Activated CD4-positive, alpha-beta T cell treated with anti-CD3 and anti-CD28 coated beads, Interleukin-10, Interleukin-2, amounts not matched to agents 100 ng/mL and 50 ng/mL, durations not matched to agents 16 hours and 8 hours (primary cell): ENCODE results near the gene DTWD2.
"Not testable (repeated sequence)": the region's sequence is repeated elsewhere in the genome, so short reads cannot be mapped to it uniquely, and the experiment has no call there.

Experiments
- DNase-seq: peaks from one replicate; pipeline ENCODE4 v3.0.0-alpha.2; 2020

Gene DTWD2, protein sequence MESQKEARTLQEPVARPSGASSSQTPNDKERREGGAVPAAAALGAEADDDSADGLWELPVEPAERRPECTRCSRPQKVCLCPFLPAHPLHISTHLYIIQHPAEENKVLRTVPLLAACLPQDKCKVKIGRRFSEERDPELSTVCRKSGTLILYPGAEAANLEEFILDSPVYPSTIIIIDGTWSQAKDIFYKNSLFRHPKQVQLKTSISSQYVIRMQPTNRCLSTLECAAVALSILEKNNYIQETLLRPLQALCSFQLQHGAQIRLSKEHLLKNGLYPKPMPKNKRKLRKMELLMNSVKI

DNA sequence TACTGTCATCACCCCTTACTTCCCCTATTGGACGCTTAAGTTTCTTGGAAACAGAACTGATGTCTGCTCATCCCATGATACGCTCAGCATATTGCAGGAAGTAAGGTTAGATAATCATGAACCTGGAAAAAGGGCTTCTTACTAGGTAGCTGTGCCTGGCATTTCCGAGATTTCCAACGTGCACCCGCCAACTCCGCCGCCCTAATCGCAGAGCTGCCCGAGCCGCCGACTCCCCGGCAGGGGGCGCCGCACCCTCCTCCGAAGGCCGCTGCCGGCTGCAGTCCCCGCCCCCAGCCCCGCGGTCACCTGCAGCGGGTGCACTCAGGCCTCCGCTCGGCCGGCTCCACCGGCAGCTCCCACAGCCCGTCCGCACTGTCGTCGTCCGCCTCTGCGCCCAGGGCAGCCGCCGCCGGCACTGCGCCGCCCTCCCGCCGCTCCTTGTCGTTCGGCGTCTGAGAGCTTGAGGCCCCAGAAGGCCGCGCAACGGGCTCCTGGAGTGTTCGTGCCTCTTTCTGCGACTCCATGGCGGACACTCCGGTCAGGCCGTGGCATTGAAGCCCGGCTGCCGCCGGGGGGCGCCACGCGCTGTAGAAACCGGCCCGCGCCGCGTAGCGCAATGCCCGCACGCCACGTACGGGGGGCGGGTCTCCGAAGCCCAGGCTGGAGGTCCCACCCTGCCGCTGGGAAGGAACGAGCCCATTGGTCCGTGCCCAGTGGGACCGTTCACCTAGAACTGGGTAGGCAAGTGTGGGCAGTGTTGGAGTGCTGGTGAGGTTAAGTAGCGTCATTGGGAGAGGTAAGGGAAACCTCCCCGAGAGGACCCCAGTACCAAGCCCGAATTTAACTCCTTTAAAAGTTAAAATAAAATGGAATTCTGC is at the start of gene DTWD2:
DTWD2 (minus strand) TSS at position 560 of the 878 bp plus-strand sequence; CDS start at position 524, 36 bp downstream.
- DNase-seq: peak; percentile 97

DNA sequence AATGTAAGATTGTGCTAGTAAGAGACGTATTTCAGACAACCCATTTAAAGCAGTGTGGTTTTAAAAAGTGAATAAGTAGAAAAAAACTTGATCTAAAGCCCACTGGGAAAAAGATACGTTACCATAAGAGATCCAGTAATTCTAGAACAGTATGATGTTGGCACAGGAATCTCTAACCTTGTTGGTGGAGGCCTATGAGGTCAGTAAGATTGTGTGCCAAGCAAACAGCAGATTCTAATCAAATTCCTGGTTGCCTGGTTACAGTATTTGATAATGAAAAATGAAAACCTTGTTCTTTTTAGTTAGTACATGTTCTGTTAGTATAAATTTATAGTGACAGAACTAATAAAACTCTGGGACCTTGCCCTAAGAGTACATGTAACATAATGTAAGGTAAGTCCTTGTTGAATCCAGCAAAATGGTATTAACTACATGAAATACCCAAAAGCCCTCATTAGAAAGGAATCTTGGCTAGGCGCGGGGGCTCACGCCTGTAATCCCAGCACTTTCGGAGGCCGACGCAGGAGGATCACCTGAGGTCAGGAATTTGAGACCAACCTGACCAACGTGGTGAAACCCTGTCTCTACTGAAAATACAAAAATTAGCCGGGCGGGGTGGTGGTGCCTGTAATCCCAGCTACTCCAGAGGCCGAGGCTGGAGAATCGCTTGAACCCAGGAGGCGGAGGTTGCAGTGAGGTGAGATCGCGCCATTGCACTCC is 49.3 kb upstream of the DTWD2 start:
- no peak for DNase-seq

DNA sequence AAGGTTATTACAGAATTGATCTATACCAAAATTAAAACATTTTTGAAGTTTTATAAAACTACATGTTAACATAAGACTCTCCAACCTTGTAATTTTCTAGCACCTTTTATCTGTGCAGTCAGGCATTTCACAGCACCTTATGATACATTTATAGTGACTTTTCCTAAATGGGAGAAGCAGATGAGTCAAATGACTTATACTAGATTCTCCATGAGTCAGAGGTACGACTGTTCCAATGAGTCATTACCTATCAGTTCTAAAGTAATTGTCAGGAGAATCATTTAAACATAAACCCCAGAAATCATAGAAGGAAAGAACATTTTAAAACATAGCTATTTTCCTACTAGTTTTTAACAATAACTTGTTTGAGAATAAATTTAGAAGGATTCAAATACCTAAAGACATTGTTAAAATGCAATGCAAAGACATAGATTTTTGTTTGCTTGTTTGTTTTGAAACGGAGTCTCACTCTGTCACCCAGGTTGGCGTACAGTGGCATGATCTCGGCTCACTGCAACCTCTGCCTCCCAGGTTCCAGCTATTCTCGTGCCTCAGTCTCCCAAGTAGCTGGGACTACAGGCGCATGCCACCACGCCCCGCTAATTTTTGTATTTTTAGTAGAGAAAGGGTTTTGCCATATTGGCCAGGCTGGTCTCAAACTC is 47.9 kb upstream of the DTWD2 start:
- DNase-seq: peak; percentile 69

DNA sequence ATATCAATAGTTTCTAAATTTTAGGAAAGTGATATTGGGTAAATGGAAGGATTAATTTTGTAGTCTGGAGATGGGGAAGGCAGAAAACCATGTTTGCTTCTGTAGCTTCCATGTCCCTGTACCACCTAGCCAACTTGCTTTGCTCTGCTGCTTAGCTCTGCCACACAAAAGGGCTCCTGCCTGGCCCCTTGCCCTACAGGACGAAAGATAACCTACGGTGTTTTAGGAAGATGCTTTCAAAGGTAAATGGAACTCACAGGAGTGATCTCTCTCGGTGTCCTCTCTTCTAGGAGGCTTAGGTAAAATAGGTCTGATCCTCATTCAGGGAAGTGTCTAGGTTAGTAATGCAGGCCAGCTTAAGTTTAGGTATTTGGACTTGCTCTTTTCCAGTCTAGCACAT is 44.8 kb upstream of the DTWD2 start:
- no peak for DNase-seq

DNA sequence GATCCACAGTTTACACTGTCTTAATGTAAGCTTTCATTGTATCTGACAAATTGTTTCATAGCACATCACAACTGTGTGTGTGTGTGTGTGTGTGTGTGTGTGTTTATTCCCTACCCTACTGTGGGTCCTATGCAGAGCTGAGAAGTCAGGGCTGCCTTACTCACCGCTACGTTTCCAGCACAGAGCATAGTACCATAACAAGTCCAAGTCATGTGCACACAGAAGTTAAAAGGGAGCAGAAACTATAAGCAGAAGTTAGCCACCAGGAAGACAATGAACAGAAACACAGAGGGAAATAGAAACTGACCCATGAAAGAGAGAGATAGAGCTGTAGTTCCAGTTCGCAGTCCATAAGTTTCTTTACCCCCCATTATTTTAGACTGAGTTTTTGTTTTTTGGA is 44.3 kb upstream of the DTWD2 start:
- DNase-seq: no peak

DNA sequence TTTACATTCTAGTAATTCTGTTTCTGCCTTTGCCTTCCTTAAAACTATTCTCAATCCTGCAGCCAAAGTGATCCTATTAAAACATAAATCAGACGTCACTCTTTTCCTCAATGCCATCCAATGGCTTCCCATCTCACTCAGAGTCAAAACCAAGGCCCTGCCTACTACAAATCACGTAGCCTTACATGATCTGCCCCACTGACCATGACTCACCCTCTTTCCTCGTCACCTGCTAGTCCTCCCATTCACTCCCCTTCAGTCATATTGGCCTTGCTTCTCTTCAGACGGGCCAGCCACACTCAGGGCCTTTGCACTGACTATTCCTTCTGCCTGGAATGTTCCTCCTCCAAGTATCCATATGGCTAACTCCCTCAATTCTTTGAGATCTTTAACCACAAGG is 43.6 kb upstream of the DTWD2 start:
- DNase-seq: peak; percentile 66

DNA sequence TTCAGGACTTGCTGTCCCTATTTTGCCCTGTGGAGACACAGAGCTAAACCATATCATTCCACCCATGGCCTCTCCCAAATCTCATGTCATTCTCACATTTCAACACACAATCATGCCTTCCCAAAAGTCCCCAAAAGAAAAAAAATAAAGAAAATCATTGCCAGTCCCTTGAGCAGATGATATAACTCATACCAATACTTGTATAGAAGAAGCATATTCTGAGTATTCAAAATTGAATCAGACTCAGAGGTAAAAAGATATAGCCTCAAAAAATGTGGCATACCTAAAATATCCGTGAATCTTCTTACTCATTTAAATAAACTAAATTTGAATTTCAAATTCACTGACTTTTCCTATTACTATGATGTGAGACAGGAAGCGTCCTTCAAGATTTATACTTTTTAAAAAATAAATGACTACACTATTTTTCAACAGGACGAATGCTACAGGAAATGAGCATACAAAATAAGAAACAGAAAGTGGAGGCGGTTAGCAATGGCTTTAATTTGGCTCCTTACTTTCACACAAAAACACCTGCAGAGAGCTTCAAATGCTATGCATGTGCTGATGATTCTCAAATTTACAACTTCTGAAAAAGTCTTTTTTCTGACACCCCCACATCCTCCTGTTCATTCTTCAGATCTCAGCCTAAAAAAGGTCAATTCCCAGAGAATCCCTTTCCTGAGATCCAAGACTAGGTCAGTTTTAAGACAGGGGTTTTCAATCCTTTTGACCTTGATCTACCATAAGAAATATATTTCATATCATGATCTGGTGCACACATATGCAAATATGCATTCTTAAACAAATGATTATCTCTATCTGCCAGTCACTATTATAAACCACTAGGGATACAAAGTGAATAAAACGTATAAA is 42.9 kb upstream of the DTWD2 start:
- peak; percentile 73 for DNase-seq

DNA sequence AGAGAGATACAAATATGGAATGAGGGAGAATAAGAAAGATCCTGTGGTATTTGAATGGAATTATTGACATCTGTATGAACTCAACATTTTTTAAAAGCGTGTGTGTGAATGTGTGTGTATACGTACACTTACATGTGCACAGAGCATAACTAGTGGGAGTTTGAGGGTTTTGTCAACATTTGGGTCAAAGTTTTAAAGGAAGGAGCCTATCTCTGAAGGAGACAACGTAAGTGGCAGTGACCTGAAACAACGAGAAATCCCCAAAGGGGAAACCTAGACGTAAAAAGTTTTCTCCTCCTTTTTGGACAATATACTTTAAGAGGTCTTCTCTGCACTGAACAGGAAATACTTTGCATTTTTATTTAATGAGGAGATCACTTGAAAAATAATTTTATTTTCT is 40.2 kb upstream of the DTWD2 start:
- DNase-seq: no peak

DNA sequence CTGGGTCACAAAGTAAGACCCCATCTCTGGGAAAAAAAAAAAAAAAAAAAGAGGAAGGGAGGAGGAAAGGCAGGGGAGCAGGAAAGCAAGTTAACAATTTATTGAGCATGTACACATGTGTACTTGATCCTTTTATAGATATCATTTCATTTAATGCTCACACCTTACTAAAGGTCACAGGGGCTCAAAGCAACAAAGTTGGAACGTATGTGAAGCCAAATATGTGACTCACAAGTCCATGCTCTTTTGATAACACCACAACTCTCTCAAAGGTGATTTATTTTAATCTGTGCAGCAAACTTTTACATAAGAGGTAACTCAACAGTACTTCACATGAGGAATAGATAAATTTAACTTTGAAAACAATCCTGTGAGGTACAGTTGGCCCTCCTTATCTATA is 34.4 kb upstream of the DTWD2 start:
- DNase-seq: no peak

DNA sequence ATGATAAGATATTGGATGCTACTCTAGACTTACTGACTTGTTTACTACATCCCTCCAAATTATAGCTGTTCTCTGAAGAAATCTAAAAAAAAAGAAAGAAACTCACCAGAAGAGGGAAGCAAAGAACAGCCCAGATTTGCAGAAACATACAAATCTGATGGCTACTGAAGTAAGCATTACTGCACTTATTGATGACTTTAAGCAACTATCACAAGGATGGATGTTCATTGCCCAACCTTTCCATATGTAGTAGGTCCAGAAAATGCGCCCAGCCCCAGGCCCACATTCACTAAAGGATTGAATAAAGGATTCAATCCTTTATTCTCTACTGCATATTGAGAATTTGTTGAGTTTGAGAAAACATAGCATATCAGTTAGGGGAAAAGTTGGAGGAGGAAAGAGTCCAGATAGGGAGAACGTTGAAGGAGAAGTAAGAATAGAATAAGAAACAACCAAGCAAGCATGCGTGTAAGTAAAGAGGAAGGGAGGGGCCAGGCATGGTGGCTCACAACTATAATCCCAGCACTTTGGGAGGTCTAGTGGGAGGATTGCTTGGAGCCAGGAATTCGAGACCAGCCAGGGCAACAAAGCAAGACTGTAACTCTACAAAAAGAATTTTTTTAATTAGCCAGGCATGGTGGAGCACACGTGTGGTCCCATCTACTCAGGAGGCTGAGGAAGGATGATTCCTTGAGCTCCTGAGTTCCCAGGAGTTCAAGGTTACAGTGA is 33.8 kb upstream of the DTWD2 start:
- peak; percentile 38 for DNase-seq

DNA sequence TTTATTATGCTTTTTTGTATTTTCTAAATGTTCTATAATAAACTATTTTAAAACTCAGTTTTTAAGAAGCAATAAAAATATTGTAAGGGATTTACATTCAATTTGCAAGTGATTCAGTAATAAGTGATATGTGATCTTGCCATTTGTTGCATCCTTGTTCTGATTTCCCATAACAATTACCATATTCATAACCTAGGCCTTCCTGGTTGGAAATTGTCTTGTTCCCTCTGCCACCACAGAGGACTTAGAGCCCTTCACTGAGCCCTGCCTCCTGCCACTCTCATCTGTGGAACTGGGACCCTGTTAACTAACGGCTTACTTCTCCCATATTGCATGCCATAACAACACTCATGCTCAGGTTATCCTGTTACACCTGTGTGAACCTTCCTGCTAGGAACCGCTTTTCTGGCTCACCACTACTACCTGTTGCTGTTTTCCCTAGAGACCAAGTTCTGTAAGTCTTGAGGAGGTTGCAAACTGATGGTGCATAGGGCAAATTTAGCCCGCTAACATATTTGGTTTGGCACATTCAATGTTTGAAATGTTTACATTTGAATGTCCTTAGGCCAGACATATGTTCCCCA is 32.9 kb upstream of the DTWD2 start:
- no peak for DNase-seq

DNA sequence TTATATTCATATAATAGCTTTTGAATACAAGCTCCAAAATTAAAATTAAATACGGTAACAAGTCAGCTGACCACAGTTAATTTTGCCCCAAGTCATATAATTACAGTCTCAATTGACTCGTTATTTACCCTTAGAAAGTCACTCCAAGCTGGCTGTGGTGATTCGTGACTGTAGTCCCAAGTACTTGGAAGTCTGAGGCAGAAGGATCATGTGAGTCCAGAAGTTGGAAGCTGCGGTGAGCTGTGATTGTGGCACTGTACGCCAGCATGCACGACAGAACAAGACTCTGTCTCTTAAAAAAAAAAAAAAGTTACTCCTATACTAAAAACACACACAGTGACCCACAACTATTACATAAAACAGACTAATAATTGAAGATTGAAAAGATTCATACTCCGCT is 31.6 kb upstream of the DTWD2 start:
- DNase-seq: no peak

DNA sequence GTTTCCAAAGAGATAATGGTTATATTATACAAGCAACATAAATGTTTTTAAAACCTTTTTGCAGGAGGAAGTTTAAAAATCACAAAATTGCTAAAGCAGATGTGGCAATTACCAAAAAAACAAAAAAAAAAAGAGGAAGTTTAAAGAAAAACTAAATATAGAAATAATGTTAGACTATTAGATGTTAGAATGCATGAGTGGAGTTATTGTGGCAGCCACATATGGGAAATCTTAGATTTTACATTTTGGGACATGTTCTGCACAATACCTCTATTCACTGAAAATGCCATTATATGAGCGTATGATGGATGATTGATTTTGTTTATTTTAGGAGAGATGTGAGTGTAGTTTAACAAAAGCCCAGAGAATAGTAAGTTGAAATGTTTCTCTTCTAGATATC is 31.2 kb upstream of the DTWD2 start:
- no peak for DNase-seq

DNA sequence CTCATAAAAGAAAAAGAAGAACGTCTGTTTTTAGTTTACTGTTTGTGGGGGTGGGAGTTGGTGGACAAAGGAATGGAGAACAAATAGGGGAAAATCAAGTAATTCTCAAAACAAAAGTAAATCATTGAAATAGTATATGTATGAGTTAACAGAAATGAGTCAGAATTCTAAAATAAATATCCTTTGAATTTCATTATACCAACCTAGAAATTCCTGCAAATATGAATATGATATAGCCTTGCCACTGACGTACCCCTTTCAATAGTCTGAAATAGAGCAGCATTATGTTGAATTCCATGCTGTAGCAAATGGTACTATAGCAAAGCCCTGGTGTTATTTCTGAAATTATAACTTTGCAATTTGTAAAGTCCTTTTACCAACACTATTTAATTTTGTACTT is 29.6 kb upstream of the DTWD2 start:
- DNase-seq: no peak

DNA sequence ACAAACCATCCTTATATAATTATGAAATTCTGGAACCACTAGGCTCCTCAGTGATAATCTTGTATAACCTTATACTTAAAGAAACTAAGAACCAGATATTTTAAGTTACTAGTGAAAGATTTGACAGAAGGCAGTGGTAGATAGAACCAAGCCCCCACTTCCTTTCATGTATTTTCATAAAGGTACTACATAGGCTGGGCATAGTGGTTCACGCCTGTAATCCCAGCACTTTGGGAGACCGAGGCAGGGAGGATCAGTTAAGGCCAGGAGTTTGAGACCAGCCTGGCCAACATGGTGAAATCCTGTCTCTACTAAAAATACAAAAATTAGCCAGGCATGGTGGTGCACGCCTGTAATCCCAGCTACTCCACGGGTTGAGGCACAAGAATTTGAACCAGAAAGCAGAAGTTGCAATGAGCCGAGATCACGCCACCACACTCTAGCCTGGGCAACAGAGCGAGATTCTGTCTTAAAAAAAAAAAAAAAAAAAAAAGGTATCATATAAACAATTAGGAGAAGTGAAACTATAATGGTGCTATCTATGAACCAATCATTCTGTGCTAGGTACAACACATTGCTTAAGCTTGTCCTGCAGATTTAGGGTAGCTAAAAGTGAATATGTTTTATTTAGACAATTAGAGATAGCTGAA is 27.9 kb upstream of the DTWD2 start:
- DNase-seq: no peak

DNA sequence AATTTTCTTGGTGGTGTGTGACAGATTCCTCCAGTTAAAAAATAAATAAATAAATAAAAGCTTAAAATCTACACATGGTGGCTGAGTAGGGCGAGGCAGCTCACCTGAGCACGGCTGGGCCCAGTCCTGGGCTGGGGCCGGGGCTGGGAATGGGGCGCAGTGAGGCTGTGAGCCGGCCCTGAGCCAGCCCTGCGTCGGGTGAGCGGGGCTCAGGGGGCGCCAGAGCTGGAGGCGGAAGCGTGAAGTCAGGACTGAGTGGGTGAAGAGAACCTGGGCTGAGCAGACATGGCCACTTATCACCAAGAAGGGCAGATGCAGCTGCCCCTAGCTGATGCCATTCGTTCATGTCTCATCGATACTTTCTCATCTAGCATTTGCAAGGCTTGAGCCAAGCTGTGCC is 22.8 kb upstream of the DTWD2 start:
- no peak for DNase-seq

DNA sequence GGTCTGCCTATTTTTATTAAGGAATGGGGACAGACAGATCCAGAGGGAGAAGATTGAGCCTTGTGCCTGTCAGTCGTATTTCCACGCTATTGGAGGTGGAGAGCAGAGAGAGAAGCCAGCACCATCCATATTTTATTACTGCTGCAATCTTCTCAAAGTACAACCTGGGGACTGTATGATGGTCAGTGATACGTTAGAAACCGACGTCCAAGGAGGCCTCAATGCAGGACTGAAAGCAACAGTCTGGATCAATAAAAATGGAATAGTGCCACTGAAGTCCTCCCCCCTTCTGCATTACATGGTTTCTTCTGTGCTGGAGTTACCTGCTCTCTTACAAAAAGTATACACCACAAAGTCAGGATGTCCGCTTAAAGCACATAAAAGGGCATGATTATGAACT is 21.9 kb upstream of the DTWD2 start:
- no peak for DNase-seq

DNA sequence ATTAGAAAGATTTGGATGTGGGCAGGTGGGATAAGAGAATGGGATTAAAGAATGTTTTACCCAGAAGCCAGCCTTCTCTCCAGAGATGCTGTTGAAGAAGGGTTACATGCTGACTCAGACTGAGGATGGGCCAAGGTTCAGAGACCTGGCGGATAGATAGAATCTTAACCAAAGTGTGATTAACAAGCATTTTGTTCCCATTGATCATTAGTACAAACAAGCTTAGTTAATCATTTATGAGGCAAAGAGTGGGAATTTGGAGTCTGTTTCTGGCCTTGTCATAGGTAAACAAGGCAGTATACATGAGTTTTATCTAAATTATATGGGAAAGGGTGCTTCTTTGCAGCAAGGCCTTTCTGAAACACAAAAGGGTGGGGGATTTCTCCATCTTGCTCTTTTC is 20.8 kb upstream of the DTWD2 start:
- DNase-seq: no peak

DNA sequence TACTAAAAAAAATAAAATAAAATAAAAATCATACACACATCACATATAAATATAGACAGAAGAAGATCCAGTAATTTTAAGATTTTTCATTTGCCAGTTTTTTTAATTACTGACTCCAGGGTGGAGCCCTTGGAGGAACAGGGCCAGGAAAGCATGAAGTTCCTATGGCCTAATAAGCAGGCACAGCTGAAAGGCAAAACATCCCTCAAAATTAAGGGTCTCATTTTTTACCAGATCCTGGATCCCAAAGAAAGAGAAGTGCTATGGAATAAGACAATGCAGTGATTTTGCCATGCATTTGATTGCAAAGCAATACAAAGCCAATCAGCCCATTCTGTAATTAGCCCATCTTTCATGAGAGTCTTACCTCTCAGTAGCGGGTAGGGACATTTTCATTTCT is 11.3 kb upstream of the DTWD2 start:
- DNase-seq: no peak

DNA sequence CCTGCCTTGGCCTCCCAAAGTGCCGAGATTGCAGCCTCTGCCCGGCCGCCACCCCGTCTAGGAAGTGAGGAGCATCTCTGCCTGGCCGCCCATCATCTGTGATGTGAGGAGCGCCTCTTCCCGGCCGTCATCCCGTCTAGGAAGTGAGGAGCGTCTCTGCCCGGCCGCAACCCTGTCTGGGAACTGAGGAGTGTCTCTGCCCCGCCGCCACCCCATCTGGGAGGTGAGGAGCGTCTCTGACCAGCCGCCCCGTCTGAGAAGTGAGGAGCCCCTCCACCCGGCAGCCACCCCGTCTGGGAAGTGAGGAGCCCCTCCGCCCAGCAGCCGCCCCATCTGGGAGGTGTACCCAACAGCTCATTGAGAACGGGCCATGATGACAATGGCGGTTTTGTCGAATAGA is 10.5 kb upstream of the DTWD2 start:
- DNase-seq: not testable (repeated sequence)

DNA sequence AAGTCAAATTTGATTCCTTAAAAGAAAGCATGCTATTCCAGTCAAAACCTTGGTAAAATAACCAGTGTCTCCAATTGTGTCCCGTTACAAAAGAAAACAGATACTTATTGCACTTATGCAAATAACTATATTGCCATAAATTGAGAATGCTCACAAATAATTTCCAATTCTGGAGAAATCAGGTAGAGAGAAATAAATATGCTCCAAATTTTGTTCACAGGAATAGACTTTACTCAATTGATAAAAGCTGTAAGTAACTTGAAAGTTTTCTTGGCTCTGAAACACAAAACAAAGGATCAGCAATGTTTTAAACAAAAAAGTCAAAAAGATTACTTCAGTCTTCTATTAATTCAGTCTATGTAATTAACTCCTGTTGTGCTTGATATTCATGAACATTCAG is 7.8 kb upstream of the DTWD2 start:
- no peak for DNase-seq
